Adrenal gland (tissue), 12 donors: ENCODE data around the gene VPS54. TPM values are rescaled to one million over a fixed set of nuclear protein-coding genes. Genes with fewer than 3 reads are reported as not detected.

Experiments used
- DNase-seq, 7 donors: peaks; one replicate each; pipeline ENCODE4 v3.0.0-alpha.2; 2019 to 2020
- H3K27ac ChIP-seq, 5 donors: fragments of 200-600 bp; sonication (generic) in 4 of 5; 1 replicate in 3 of 5; 2 replicates in 2 of 5; pipeline versions ENCODE4 v1.5.1 to v1.8.0; 2016 to 2020; ENCODE audit warnings: mild to moderate bottlenecking in 1 of 5
- H3K27me3 ChIP-seq: fragments of 200-600 bp; 2 replicates; pipeline ENCODE4 v1.8.0; 2021
- H3K36me3 ChIP-seq, 2 donors: fragments of 200-600 bp; replicated peaks in 1 of 2; 1 replicate in 1 of 2; 2 replicates in 1 of 2; pipeline versions ENCODE4 v1.5.1 to v1.8.0; 2018 to 2022
- H3K4me1 ChIP-seq, 2 donors: fragments of 200-600 bp; replicated peaks in 1 of 2; 1 replicate in 1 of 2; 2 replicates in 1 of 2; pipeline versions ENCODE4 v1.5.1 to v1.8.0; 2018 to 2021
- H3K4me3 ChIP-seq, 4 donors: fragments of 200-600 bp; sonication (generic) in 3 of 4; one replicate each; pipeline ENCODE4 v1.5.1; 2016 to 2018
- H3K9me3 ChIP-seq, 3 donors: fragments of 200-600 bp; sonication (generic) in 1 of 3; replicated peaks in 1 of 3; 1 replicate in 2 of 3; 2 replicates in 1 of 3; pipeline versions ENCODE4 v1.5.1 to v1.8.0; 2016 to 2021
- POLR2A ChIP-seq, 2 donors: fragments of 450-650 bp; IDR thresholded peaks; one replicate each; pipeline ENCODE4 v1.6.1; 2017; ENCODE audit warnings: antibody characterized with exemption in 2 of 2, mild to moderate bottlenecking in 2 of 2, moderate library complexity in 1 of 2
- WGBS, 4 donors: extraction: QIAGEN DNeasy Blood & Tissue Kit in 2 of 4; methylation state at CpG; one replicate each; pipeline versions ENCODE4 v1.1.5 to v1.1.7; 2013 to 2017; 5-methylcytosine and 5-hydroxymethylcytosine counted together
- intact Hi-C, 2 donors: fragments of 100-400 bp; cut with DNase I; formaldehyde crosslinking; loops; one replicate each; pipeline versions ENCODE4 v1.14.1 to v1.15.0; 2022 to 2023
- polyA plus RNA-seq, 3 donors: library from polyadenylated mRNA; stranded (reverse); fragments of 200-250 nt in 2 of 3; fragments of 350-450 nt in 1 of 3; fragmentation: Illumina TruSeq in 1 of 3; extraction: RNeasy Lipid Tissue Mini Kit (QIAGEN cat#74804) in 1 of 3; gene quantifications; one replicate each; pipeline ENCODE4 v1.2.3, GENCODE V29; 2013 to 2014
- small RNA-seq, 2 donors: library from RNA; depleted of rRNA; stranded (forward); fragments of <200 nt; gene quantifications; one replicate each; pipeline ENCODE3, GENCODE V24; 2016
- total RNA-seq, 9 donors: library from RNA; depleted of rRNA in 4 of 9; stranded (reverse); fragments of >200 nt in 4 of 9; fragments of 120-200 nt in 1 of 9; fragmentation: NEBNext Ultra II Directional in 1 of 9; extraction: Animal tissue kit (Norgen Biotek cat#: 25700) in 1 of 9; gene quantifications; one replicate each; pipeline versions ENCODE4 v1.1.0 to v1.2.4, GENCODE V29; 2013 to 2023
- TF ChIP-seq, protein P1 (sequence below), 6 experiments: fragments of 450-650 bp in 4 of 6; fragments of 200-600 bp in 2 of 6; sonication (generic) in 1 of 6; IDR thresholded peaks; 1 replicate in 5 of 6; 2 replicates in 1 of 6; pipeline versions ENCODE4 v1.5.1 to v1.8.0; 2016 to 2021; ENCODE audit warnings: antibody characterized with exemption in 6 of 6, mild to moderate bottlenecking in 2 of 6, moderate library complexity in 1 of 6
- donor health status: healthy with polysubstance abuse.
- donor health status: Bipolar disorder and iron deficiency.
- donor health status: DM: yes; HTN: yes; CAD: no.
- donor health status: DM: no; HTN: no; CAD: no.
- donor health status: DM: no; HTN: no; CAD: no.
- donor health status: DM: yes; HTN: yes; CAD: no.

VPS54 gene
- total and polyA plus RNA-seq, 12 donors, result 15.1 to 38.9 (median 19.0) TPM

DNA sequence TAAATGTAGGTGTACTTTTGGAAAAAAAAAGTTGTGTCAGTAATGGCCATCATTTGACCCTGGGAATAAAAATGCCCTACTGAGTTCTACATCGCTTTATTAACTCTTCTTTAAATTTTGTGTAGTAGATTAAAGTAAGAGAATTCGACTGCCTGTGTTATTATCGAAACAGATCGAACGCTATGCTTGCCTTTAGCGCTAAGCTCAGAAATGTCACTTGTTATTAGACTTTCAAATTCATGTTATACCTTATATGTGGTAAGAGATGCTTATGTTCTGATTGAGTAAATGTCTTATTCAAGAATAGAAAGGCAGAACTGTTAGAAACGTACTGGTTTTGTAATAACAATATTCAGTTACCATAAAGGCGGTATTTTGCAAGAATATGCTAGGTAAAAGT is 176.1 kb downstream of the VPS54 start:
- Histone ChIP-seq H3K27ac (peak overlapping the region; percentile 77 to 95 (median 94)), H3K4me3 (peak overlapping the region in 2 of 4 donors; percentile 79 to 89), H3K4me1 (peaks cover 15 to 42% of the 10 kb centered on the region in 2 donors), H3K36me3 (no peaks in the 10 kb centered on the region), H3K27me3 (no peaks in the 10 kb centered on the region), H3K9me3 (no peaks in the 10 kb centered on the region)
- WGBS, 4 donors, result 39 to 54% (median 53%) methylated on average over 8 of the region's 8 CpGs
- intact Hi-C loops, result no loop called here
- no peak for TF ChIP-seq POLR2A (IDR thresholded peaks at IDR 0.05)
- TF ChIP-seq, protein P1, sequence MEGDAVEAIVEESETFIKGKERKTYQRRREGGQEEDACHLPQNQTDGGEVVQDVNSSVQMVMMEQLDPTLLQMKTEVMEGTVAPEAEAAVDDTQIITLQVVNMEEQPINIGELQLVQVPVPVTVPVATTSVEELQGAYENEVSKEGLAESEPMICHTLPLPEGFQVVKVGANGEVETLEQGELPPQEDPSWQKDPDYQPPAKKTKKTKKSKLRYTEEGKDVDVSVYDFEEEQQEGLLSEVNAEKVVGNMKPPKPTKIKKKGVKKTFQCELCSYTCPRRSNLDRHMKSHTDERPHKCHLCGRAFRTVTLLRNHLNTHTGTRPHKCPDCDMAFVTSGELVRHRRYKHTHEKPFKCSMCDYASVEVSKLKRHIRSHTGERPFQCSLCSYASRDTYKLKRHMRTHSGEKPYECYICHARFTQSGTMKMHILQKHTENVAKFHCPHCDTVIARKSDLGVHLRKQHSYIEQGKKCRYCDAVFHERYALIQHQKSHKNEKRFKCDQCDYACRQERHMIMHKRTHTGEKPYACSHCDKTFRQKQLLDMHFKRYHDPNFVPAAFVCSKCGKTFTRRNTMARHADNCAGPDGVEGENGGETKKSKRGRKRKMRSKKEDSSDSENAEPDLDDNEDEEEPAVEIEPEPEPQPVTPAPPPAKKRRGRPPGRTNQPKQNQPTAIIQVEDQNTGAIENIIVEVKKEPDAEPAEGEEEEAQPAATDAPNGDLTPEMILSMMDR (IDR thresholded peaks at IDR 0.05), result no peak
- no peak for DNase-seq

DNA sequence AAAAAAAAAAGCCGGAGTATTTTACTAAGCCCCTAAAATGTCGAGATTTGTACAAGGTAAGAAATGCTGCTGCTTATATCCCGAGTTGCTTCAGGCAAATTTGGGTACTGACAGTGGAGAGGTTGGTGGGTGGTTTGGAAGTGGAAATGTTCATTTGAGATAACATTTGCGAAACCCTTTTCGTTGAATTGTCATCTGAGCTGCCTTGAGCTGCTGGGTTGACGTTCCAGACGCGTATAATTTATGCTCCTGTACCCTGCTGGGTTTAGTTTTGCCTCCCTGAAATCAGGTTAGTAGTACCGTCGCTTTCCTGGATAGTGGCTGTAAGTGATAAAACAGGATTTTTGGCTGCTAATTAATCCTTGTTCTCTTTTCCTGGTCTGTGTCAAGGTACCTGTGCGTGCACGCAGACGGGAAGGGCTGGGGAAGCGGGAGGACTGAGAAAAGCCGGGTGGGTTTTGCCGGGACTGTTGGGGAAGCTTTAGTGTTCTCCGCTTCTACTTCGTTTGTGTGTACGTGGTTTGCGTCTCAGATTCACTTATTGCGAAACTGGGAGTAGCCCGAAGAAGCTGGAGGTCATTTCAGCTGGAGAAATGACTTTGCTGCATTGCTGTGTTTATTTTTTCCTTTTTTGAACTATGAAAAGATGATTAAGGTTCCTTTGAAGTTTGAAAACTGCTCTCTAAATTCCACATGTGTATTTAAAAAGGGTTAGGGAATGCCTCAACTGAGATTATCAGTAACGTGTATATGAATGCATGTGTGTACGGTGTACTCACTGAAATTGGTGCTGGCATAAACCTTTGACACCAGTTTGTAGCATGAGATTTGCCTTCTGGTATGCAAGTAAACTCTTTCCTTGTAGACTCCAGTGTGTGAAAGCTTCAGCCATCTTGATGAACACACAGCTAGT is 176.8 kb downstream of the VPS54 start:
- H3K4me3 ChIP-seq, result peak overlapping the region in 3 of 4 donors; percentile 62 to 89 (median 79)
- H3K27ac ChIP-seq, result peak overlapping the region; percentile 77 to 95 (median 94)
- no peaks in the 10 kb centered on the region for H3K9me3 ChIP-seq
- TF ChIP-seq, protein P1 (IDR thresholded peaks at IDR 0.05), result no peak
- peak; percentile 15 to 87 for TF ChIP-seq POLR2A (IDR thresholded peaks at IDR 0.05)
- no peaks in the 10 kb centered on the region for H3K27me3 ChIP-seq
- H3K36me3 ChIP-seq, result no peaks in the 10 kb centered on the region
- peak; percentile 54 to 76 (median 69) for DNase-seq
- intact Hi-C loops, result no loop called here
- peaks cover 15 to 42% of the 10 kb centered on the region in 2 donors for H3K4me1 ChIP-seq
- 1 to 9% (median 2%) methylated on average over 24 of the region's 24 CpGs for WGBS, 4 donors

Small RNAs within 50 kb of the gene (small RNA-seq; reads per million reads assigned to genes)
- gene RF01293, result 0 reads per million in 2 donors

Other genes starting within 250 kb of the VPS54 start
- gene UGP2, start 177.5 kb downstream of the VPS54 start, total RNA-seq, result 100 to 1,000 TPM in 5 of 9 donors, 10 to 100 TPM in 4; 83.8 to 301 (median 114) TPM
- gene UGP2, start 177.5 kb downstream of the VPS54 start, polyA plus RNA-seq, result 100 to 1,000 TPM in 1 of 3 donors, 10 to 100 TPM in 2; 62.4 to 195 (median 73.5) TPM
- 10 to 100 TPM in 7 of 9 donors, 1 to 10 TPM in 2; 6.4 to 32.9 (median 15.6) TPM for gene PELI1, start 125.0 kb upstream of the VPS54 start, total RNA-seq
- 1 to 10 TPM; 6.3 to 8.6 (median 6.6) TPM for gene PELI1, start 125.0 kb upstream of the VPS54 start, polyA plus RNA-seq